ENCODE data around the gene EPN2.

DNA sequence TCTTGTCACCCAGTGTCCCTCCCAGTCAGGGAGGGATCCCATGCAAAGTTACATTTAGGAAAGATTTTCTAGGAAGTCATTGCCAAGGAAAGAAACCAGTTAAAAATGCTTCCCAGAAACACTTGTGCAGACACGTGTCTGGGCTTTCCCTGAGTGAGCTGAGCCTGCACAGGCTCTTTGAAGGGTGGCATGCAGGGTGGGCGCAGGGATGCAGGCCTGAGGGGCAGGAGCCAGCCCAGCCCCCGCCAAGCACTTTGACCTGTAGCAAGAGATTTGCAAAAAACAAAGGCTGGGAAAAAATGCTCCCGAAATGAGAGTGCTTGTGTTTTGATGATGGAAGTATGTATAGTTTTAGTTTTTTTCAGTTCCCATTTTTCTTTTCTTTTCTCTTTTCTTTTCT is 73.0 kb downstream of the EPN2 start:
- TF ChIP-seq, protein P1, sequence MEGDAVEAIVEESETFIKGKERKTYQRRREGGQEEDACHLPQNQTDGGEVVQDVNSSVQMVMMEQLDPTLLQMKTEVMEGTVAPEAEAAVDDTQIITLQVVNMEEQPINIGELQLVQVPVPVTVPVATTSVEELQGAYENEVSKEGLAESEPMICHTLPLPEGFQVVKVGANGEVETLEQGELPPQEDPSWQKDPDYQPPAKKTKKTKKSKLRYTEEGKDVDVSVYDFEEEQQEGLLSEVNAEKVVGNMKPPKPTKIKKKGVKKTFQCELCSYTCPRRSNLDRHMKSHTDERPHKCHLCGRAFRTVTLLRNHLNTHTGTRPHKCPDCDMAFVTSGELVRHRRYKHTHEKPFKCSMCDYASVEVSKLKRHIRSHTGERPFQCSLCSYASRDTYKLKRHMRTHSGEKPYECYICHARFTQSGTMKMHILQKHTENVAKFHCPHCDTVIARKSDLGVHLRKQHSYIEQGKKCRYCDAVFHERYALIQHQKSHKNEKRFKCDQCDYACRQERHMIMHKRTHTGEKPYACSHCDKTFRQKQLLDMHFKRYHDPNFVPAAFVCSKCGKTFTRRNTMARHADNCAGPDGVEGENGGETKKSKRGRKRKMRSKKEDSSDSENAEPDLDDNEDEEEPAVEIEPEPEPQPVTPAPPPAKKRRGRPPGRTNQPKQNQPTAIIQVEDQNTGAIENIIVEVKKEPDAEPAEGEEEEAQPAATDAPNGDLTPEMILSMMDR (IDR thresholded peaks at IDR 0.05 in 2 of 3, conservative IDR thresholded peaks at IDR 0.05 in 1 of 3; ENCODE audit: borderline replicate concordance in 1 of 3, insufficient read depth in 1 of 3, low read depth in 2 of 3, low read length in 2 of 3) = no peak
- TF ChIP-seq, protein P2, sequence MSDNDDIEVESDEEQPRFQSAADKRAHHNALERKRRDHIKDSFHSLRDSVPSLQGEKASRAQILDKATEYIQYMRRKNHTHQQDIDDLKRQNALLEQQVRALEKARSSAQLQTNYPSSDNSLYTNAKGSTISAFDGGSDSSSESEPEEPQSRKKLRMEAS (IDR thresholded peaks at IDR 0.05) = no peak
- TF ChIP-seq SIN3A (IDR thresholded peaks at IDR 0.05; ENCODE audit: low read depth) (no peak), CEBPB (IDR thresholded peaks at IDR 0.05; ENCODE audit: low read depth) (no peak), FOSL1 (IDR thresholded peaks at IDR 0.05; ENCODE audit: low read depth) (no peak), POLR2A (IDR thresholded peaks at IDR 0.05; ENCODE audit: borderline replicate concordance, extremely low read depth, insufficient read depth, insufficient read length) (no peak), YY1 (IDR thresholded peaks at IDR 0.05; ENCODE audit: extremely low read depth, insufficient replicate concordance, low read depth, low read length) (no peak), RAD21 (IDR thresholded peaks at IDR 0.05; ENCODE audit: low read depth) (no peak), JUND (IDR thresholded peaks at IDR 0.05) (no peak), EGR1 (IDR thresholded peaks at IDR 0.05; ENCODE audit: low read depth) (no peak), EZH2 (IDR thresholded peaks at IDR 0.05) (no peak)
- TF ChIP-seq, protein P3, sequence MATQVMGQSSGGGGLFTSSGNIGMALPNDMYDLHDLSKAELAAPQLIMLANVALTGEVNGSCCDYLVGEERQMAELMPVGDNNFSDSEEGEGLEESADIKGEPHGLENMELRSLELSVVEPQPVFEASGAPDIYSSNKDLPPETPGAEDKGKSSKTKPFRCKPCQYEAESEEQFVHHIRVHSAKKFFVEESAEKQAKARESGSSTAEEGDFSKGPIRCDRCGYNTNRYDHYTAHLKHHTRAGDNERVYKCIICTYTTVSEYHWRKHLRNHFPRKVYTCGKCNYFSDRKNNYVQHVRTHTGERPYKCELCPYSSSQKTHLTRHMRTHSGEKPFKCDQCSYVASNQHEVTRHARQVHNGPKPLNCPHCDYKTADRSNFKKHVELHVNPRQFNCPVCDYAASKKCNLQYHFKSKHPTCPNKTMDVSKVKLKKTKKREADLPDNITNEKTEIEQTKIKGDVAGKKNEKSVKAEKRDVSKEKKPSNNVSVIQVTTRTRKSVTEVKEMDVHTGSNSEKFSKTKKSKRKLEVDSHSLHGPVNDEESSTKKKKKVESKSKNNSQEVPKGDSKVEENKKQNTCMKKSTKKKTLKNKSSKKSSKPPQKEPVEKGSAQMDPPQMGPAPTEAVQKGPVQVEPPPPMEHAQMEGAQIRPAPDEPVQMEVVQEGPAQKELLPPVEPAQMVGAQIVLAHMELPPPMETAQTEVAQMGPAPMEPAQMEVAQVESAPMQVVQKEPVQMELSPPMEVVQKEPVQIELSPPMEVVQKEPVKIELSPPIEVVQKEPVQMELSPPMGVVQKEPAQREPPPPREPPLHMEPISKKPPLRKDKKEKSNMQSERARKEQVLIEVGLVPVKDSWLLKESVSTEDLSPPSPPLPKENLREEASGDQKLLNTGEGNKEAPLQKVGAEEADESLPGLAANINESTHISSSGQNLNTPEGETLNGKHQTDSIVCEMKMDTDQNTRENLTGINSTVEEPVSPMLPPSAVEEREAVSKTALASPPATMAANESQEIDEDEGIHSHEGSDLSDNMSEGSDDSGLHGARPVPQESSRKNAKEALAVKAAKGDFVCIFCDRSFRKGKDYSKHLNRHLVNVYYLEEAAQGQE (IDR thresholded peaks at IDR 0.05; ENCODE audit: low read depth) = no peak
